ENCODE measurements around the gene COG2. TPM values are rescaled to one million over a fixed set of nuclear protein-coding genes. Genes with fewer than 3 reads are reported as not detected.
"Not testable (repeated sequence)": the region's sequence is repeated elsewhere in the genome, so short reads cannot be mapped to it uniquely, and the experiment has no call there.

Gene COG2, protein sequence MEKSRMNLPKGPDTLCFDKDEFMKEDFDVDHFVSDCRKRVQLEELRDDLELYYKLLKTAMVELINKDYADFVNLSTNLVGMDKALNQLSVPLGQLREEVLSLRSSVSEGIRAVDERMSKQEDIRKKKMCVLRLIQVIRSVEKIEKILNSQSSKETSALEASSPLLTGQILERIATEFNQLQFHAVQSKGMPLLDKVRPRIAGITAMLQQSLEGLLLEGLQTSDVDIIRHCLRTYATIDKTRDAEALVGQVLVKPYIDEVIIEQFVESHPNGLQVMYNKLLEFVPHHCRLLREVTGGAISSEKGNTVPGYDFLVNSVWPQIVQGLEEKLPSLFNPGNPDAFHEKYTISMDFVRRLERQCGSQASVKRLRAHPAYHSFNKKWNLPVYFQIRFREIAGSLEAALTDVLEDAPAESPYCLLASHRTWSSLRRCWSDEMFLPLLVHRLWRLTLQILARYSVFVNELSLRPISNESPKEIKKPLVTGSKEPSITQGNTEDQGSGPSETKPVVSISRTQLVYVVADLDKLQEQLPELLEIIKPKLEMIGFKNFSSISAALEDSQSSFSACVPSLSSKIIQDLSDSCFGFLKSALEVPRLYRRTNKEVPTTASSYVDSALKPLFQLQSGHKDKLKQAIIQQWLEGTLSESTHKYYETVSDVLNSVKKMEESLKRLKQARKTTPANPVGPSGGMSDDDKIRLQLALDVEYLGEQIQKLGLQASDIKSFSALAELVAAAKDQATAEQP
- 24.4 TPM for polyA plus RNA-seq (2012; ENCODE audit: insufficient read depth, insufficient read length)

DNA sequence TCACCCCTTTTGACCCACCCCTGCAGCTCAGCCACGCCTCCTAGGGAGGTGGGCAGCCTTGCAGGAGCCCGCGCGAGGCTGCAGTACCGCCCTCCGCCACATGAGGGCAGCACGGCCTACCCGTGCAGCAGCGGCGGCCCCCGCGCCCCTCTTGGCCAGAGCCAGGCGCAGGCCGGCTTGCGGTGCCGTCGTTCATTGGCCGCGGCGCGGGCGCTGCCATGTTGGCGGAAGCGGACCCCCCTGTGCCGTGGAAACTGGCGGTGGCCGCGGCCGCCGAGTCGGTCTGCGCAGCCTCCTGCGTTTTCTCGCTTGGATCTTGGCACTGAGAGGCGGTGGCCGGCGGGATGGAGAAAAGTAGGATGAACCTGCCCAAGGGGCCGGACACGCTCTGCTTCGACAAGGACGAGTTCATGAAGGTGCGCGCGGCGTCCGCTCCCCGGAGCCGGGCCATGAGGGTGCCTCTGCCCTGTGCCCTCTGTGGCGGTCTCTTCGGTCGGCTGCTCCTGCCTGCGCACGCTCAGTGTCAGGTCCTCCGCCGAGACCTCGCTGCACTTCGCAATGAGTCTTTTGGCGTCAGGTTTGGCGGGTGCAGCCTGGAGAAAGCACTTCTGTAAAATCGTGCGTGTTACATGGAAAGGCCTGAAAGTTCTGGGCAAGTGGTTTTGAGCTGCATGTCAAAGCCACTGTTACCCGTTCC, at the start of gene COG2:
Gene COG2 (plus strand): TSS at position 219 of the 697 bp plus-strand sequence. CDS start 126 bp downstream, at position 345.
- DNase-seq (ENCODE audit: low read depth, low spot score), result peak; percentile 88
- peak within 1 kb of the TSS; percentile 92 for H3K4me3 ChIP-seq (ENCODE audit: low read length)

DNA sequence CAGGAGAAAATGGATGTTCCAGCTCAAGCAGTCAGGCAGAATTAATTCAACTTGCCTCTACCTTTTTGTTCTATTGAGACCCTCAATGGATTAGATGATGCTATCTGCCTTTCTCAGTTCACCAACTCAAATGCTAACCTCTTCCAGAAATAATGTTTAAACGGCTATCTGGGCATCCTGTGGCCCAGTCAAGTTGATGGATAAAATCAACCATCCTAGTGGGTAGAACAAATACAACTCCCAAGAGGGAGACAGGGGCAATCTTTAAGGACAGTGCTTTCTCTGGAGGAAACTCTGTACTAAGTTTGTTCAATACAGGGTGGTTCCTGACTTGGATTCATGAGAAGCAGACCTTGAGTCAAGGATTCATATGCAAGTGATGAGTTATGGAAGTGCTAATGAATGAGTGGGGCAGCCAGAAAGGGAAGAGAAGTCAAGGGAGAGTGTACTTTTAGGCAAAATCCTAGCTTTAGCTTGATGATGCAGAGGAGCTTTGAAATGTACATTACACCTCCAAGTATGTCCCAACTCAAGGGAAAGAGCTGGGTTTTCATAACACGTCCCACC, 49.4 kb upstream of the COG2 start:
- DNase-seq (ENCODE audit: low read depth, low spot score), result no peak
- no peak overlapping the region for H3K4me3 ChIP-seq (ENCODE audit: low read length)

DNA sequence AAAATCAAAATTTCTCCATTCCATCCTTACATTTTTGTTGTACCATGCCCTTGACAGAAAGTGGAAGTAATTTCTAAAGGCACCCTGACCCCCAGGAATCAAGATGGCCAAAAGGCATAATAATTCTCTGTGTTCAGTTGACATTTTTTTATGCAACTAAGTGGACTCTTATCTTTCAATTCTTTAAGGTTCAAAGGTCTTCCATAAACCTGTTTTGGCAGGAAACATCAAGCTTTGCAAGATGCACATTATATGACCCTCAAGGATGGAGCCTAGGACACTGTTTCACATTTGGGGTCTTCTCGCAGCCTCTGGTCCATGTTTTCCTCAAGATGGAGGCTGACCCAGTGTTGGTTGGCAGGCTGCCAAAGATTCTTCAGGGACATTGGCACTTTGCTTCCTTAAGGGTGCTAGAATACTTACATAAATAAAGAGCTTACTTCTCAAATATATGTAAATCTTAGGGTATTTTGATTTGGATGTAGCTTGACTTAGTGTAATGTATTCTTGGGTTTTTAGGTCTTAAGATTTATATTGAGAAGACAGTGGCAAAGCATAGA, 48.0 kb upstream of the COG2 start:
- DNase-seq (ENCODE audit: low read depth, low spot score), result no peak
- no peak overlapping the region for H3K4me3 ChIP-seq (ENCODE audit: low read length)

DNA sequence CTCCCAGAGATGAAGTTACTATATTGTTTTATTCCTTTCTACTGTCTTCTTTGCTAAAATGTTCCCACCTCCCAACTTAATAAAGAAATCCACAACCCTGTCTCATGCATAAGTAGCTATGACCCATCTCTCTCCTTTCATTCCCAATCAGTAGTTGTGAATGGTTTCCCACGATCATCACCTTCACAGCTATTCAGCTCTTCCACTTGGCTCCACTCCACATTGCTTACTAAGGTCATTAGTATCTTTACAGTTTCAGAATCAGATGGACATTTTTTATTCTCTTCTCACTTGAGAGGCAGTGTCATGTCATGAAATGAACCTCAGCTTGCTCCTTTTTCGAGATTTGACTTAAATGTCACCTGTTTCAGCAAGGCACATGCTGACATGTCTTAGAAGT, 47.1 kb upstream of the COG2 start:
- DNase-seq (ENCODE audit: low read depth, low spot score), result no peak

DNA sequence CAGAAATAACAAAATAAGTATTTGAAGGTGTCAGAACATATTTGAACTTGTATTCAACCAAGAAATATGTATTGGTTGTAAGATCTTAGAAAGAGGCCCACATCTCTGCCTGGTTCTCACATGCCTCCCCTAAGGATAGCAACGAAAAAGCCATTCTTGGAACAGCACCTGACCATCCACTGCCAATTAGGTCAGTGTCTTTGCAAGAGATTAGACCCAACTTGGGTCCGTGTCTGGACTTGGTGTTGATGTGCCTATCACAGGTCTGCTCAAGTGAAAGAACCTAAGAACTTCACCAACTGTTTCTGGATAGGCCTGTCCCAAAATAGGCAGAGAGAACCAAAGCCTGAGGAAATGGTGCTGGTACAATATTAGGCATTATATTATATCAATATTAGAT, 46.0 kb upstream of the COG2 start:
- DNase-seq (ENCODE audit: low read depth, low spot score), result no peak
- H3K4me3 ChIP-seq (ENCODE audit: low read length), result no peak overlapping the region

More for the DNA sequence above, 47.1 kb upstream of the COG2 start:
- H3K4me3 ChIP-seq (ENCODE audit: low read length), result no peak overlapping the region

DNA sequence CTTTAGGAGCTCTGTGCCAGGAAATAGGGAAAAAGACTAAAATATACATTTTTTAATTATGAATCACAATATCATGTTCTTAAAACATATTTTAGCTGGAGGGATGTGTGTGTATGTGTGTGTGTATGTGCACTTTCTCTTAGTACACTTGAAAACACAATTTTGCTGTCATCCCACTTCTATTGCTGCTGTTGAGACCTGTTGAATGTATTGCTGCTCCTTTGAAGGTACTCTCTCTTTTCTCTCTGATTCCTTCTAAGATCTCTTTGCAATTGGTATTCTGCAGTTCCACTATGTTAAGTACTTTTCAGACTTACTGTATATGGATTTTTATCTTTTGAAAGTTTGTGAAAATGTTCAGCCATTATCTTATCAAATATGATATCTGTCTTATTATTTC, 43.5 kb upstream of the COG2 start:
- DNase-seq (ENCODE audit: low read depth, low spot score), result no peak
- no peak overlapping the region for H3K4me3 ChIP-seq (ENCODE audit: low read length)

DNA sequence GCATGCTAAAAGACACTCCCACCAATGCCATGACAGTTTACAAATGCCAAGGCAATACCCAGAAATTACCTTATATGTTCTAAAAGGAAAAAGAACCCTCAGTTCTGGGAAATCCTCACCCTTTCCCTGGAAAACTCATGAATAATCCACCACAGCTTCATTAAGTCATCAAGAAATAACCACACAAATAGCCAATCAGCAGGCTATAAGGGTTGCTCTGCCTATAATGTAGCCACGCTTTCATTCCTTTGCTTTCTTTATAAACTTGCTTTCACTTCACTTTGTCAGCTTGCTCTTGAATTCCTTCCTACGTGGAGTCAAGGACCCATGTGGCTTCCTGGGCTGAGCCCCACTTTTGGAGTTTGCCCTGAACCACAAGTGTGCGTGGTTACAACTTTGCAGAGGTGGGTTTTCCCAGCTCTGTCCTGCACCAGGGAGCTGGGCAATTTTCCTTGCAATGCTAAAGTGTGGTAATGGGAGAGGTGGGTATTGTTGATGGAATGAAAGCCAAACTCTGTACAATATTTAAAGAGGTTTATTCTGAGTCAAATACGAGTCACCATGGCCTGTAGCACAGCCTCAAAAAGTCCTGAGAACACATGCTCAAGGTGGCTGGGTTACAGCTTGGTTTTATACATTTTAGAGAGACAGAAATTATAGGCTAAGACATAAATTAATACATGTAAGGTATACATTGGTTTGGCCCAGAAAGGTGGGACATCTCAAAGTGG, 42.2 kb upstream of the COG2 start:
- DNase-seq (ENCODE audit: low read depth, low spot score), result no peak
- H3K4me3 ChIP-seq (ENCODE audit: low read length), result no peak overlapping the region

DNA sequence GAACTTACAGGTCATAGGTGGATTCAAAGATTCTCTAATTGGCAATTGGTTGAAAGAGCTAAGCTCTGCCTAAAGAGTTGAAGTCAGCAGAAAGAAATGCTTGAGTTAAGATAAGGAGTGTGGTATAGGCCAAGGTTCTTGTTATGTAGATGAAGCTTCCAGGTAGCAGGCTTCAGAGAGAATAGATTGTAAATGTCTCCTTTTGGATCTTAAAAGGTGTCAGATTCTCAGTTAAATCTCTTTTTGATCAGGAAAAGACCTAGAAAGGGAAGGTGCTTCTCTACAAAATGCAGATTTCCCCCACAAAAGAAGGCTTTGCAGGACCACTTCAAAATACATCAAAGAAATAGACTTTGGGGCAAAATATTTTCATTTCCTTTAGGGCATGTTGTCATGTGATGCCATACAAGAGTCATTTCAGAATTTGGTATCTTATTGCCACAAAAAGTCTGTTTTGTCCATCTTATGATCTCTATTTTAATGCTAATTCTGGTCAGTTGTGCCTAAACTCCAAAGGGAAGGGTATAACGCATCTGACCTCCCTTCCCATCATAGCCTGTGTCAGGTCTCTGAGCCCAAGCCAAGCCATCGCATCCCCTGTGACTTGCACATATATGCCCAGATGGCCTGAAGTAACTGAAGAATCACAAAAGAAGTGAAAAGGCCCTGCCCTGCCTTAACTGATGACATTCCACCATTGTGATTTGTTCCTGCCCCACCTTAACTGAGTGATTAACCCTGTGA, 41.5 kb upstream of the COG2 start:
- H3K4me3 ChIP-seq (ENCODE audit: low read length); DNase-seq (ENCODE audit: low read depth, low spot score): not testable (repeated sequence)

DNA sequence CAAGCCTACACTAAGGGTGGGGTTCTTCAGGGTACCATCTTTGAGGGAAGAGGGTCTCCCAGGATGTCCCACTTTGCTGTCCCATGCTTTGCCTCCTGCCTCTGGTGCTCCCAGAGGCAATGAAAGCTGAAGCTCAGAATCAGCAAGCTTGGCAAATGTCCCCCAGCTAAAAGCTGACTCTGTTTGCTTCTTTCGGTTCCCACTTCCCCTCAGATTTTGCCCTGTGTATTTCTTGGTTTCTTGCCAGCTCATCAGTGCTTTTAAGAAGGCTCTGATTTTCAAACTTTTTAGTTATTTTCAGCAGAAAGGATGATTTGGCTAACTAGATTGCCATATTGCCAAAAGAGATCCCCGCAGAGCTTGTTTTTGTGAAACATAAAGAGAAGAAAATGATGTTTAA, 33.1 kb upstream of the COG2 start:
- no peak overlapping the region for H3K4me3 ChIP-seq (ENCODE audit: low read length)
- DNase-seq (ENCODE audit: low read depth, low spot score), result no peak

DNA sequence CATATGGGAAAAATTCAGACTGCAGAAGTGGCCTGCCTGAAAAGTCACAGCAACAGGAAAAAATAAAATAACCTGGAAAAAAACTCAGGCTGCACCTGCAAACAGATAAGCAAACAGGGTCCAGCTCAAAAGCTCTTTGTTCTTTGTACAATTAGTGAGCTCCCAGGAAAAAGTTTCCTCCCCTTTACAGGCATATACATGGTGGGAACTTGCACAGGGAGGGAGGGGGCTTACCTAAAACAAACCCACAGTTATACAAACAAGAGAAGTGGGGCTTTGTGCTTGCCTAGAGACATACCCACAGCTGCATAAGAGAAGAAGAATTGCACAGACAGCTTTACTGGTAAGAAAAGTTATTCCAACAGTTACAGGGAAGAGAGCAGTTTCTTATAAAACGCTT, 31.7 kb upstream of the COG2 start:
- no peak overlapping the region for H3K4me3 ChIP-seq (ENCODE audit: low read length)
- no peak for DNase-seq (ENCODE audit: low read depth, low spot score)

DNA sequence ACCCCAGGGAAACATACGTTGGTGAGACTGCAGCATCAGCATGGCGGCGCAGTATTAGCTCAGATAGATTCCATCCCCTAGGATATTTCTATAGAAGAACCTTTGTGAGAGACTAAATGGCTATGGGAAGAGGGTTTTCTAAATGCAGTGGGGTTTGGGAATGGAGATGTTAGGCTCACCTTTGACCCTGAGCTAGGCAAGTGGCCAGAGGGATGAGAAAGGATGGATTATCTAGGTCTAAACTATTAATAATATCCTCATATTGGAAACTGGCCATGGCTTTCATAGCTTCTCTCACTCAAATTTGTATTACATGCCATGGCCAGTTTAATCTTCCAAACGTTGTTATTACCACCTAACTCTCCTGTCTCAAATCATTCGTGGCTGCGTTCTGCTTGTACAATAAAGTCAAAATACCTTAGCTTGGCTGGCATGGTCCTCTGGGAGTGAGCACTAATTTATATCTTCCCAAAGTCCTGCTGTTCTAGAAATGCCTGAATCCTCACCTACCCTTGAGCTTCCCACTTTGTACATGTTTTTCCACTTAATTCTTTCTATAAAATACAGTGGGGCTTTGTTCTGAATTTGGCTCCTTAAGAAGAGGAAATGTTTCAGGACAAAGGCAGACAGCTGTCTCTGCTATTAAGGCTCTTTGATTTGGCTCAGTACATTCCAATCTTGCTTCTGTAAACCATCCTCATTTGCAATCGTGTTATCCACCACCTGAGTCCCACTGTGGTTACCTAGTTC, 31.0 kb upstream of the COG2 start:
- H3K4me3 ChIP-seq (ENCODE audit: low read length), result no peak overlapping the region
- no peak for DNase-seq (ENCODE audit: low read depth, low spot score)

DNA sequence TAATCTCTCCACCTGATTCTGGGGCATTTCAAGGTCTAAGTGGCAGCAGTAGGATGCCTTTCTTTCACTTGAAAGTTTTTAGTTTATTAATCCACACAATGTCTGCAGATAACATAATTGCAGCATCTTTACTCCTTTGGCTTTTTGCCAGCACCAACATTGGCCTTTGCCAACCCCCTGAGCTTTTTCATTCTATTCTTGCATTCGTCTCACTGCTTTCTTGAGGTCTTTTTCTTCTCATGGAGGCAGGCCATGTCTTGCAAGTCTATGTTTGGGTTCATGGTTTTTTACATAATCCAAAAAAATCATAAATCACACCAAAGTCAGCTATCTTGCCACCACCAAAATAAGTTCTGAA, 30.4 kb upstream of the COG2 start:
- H3K4me3 ChIP-seq (ENCODE audit: low read length), result no peak overlapping the region
- DNase-seq (ENCODE audit: low read depth, low spot score), result no peak

DNA sequence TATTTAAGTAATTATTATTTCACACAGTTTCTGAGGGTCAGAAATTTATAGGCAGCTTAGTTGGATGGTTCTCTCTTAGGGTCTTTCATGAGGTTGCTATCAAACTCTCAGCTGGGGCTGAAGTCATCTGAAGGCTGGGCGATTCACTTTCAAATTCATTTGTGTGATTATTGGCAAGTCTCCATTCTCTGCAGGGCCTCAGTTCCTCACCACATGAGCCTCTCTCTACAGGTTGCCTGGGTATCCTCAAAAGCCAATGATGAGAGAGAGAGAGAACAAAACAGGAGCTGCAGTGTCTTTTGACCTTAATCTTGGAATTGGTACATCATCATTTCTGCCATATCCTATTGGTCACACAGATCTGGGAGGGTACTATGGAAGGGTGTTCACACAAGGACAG, 29.6 kb upstream of the COG2 start:
- no peak for DNase-seq (ENCODE audit: low read depth, low spot score)

DNA sequence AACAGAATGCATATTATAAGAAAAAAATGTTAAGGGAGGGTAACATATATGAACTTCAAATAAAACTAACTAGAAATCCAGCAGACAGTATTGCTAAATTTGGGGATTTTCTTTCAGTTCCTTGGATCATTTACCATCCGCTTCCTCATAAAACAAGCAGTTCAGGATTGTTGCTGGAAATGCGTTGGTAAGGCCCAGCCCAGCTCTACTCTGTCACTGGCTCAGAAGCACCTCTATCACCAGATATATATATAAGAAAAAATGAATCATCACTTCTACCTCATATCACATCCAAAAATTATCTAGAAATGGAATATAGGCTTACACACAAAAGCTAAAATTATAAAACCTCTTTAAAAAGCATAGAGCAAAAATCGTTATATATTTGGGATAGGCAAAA, 28.2 kb upstream of the COG2 start:
- DNase-seq (ENCODE audit: low read depth, low spot score), result no peak

More for the DNA sequence above, 29.6 kb upstream of the COG2 start:
- H3K4me3 ChIP-seq (ENCODE audit: low read length), result no peak overlapping the region

DNA sequence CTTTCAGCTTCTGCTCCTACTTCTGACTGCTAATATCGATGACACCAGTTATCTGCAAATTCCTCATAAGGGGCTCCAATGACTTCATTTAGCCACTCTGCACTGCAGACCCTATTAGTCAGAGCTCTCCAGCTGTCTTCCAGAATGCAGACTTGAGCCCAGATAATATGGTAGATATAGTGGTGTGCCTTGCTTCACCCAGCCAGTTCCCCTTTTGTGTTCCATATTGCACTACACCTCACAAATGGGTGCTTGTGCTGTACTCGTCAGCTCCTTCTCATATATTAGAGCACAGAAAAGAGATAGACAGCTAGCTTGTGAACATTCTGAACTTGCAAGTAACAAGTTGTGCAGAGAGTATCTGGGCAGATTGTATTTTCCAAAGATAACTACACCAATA, 23.7 kb upstream of the COG2 start:
- no peak overlapping the region for H3K4me3 ChIP-seq (ENCODE audit: low read length)
- no peak for DNase-seq (ENCODE audit: low read depth, low spot score)

More for the DNA sequence above, 28.2 kb upstream of the COG2 start:
- no peak overlapping the region for H3K4me3 ChIP-seq (ENCODE audit: low read length)

DNA sequence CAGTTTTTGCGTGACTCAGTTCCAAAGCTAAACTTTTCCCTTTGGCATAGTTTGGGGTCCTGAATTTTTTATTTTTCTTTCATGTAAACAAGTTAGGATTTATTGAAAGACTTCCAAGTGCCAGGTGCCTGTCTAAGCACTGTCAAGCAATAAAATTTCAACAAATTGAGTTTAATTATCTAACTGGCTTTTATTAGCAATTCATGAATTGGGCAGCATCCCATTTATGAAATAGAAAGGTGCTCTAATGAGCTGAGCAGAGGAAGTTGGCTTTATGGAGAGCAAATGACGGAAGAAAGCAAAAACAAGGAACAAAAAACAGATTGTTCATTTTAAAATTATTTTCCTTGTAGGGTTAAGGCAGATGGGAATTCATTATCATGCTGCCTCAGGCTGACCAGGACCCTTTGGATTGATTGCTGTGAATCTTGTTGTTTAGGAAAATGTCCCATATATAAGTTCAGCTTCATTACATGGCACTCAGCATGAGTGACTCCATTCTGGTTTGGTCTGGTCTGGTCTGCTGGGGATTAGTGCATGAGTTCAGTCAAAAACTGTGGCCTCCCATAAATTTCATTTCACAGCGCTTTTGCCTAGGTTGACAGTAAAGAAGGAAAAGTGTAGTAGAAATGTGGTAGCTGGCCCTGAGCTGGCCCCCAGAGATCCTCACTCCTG, 21.5 kb upstream of the COG2 start:
- DNase-seq (ENCODE audit: low read depth, low spot score), result no peak
- no peak overlapping the region for H3K4me3 ChIP-seq (ENCODE audit: low read length)

Measured in Jurkat, Clone E6-1 (cell line).